Activated CD8-positive, alpha-beta memory T cell treated with anti-CD3 and anti-CD28 coated beads, Interleukin-2, amount 50 U/mL, for 1 hour (primary cell): ENCODE data around the gene UGT2B17.
"Not testable (repeated sequence)": the region's sequence is repeated elsewhere in the genome, so short reads cannot be mapped to it uniquely, and the experiment has no call there.

Source experiments
- DNase-seq: peaks from one replicate; pipeline ENCODE4 v3.0.0-alpha.2; 2020; ENCODE audit errors: extremely low read depth

UGT2B17 gene

GRCh38 chr4:68569036-68569435 is 7.1 kb downstream of the UGT2B17 start:
- DNase-seq, result not testable (repeated sequence)

- DNase-seq, result not testable (repeated sequence)
These were observed 7.6 kb downstream of the UGT2B17 start for GRCh38 chr4:68568535-68568934.

- DNase-seq, result not testable (repeated sequence)
These were observed 9.8 kb downstream of the UGT2B17 start for GRCh38 chr4:68566364-68566763.

DNA sequence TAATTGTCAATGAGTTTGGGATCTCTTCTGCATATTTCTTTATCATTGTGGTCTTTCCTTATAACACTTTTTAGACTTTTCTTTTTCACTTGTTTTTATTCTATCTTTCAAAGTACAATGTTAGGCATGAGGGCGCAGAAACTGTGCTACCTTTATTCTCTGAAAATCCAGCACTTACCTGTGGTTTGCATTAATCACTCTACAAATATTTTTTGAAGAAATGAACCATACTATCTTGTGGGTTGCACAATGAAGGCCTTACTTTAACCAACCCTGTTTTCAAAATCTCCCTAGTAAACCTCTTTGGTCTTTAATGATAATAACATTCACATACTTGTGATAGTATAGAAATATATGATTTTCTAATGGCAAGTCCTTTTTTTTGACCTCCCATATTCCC is 11.0 kb downstream of the UGT2B17 start:
- not testable (repeated sequence) for DNase-seq

- DNase-seq, result not testable (repeated sequence)
These were observed 15.6 kb downstream of the UGT2B17 start for GRCh38 chr4:68560364-68561070.

- DNase-seq, result not testable (repeated sequence)
These were observed 22.3 kb downstream of the UGT2B17 start for GRCh38 chr4:68553830-68554229.

- DNase-seq, result not testable (repeated sequence)
These were observed 23.0 kb downstream of the UGT2B17 start for GRCh38 chr4:68552818-68553811.

- DNase-seq, result not testable (repeated sequence)
These were observed 33.4 kb downstream of the UGT2B17 start for GRCh38 chr4:68542742-68543141.

- DNase-seq, result no peak
These were observed 39.7 kb downstream of the UGT2B17 start for GRCh38 chr4:68536375-68536774.

DNA sequence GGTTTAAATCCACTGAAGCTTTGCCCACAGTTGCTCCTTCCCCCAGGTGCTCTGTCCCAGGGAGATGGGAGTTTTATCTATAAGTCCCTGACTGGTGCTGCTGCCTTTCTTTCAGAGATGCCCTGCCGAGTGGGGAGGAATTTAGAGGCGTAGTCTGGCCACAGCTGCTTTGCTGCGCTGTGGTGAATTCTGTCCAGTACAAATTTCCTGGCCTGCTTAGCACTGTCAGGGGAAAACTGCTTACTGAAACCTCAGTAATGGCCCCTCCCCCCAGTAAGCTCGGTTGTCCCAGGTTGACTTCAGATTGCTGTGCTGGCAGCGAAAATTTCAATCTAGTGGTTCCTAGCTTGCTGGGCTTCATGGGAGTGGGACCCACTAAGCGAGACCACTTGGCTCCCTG is 40.1 kb downstream of the UGT2B17 start:
- DNase-seq, result no peak

DNA sequence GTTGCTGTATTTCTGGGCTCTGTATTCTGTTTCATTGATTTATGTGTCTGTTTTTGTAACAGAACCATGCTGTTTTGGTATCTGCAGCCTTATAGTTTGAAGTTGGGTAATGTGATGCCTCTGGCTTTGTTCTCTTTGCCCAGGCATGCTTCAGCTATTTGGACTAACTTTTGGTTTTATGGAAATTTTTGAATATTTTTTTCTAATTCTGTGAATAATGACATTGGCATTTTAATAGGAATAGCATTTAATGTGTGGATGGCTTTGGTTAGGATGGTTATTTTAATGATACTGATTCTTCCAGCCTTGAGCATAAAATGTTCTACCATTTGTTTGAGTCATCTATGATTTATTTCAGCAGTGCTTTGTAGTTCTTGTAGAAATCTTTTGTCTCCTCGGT is 53.9 kb downstream of the UGT2B17 start:
- not testable (repeated sequence) for DNase-seq

DNA sequence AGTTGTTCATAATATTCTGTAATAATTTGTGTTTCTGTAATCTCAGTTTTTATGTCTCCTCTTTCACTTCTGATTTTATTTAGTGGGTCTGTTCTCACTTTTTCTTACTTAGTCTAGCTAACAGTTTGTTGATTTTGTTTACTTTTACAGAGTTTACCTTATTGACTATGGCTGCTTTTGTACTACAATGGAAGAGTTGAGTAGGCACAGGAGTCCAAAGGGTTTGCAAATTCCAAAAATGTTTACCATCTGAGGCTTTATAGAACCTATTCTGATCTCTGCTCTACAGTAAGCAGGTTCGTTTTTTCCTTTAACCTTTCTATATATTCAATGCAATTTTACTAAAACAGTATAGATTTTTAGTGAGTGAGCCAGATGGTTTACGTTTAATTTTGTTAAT is 55.1 kb downstream of the UGT2B17 start:
- DNase-seq, result no peak

GRCh38 chr4:68518889-68519288 is 57.2 kb downstream of the UGT2B17 start:
- DNase-seq, result no peak

- DNase-seq, result not testable (repeated sequence)
These were observed 70.7 kb downstream of the UGT2B17 start for GRCh38 chr4:68505452-68505851.

GRCh38 chr4:68504836-68505235 is 71.3 kb downstream of the UGT2B17 start:
- DNase-seq, result not testable (repeated sequence)

DNA sequence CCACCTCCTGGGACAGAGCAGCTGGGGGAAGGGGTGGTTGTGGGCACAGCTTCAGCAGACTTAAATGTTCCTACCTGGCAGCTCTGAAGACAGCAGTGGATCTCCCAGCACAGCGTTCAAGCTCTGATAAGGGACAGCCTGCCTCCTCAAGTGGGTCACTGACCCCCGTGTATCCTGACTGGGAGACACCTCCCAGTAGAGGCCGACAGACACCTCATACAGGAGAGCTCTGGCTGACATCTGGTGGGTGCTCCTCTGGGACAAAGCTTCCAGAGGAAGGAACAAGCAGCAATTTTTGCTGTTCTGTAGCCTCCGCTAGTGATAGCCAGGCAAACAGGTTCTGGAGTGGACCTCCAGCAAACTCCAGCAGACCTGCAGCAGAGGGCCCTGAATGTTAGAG is 72.7 kb downstream of the UGT2B17 start:
- not testable (repeated sequence) for DNase-seq

- DNase-seq, result no peak
These were observed 77.1 kb downstream of the UGT2B17 start for GRCh38 chr4:68499021-68499420.

GRCh38 chr4:68498413-68499007 is 77.6 kb downstream of the UGT2B17 start:
- no peak for DNase-seq

DNA sequence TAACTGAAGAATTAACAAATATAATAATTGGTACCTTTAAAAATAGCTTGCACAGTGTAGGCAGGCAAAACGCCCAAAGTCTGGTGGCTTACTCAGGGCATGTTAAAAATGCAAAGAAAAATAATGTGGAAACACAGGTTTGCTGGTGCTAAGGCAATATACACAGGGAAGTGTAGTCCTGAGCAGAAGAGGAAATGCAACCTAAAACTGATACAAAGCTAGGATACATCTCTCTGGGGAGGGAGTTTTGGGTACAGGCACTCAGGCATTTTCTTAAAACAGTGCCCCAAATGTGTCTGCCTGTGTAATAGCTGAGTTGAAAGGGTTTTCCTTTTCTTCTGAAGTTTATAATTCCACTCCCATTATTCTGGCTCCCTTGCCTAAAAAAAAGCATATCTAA is 81.4 kb downstream of the UGT2B17 start:
- no peak for DNase-seq

GRCh38 chr4:68490826-68491457 is 85.2 kb downstream of the UGT2B17 start:
- no peak for DNase-seq

- no peak for DNase-seq
These were observed 86.8 kb downstream of the UGT2B17 start for GRCh38 chr4:68489338-68489737.
